Stimulated activated effector memory CD8-positive, alpha-beta T cell treated with anti-CD3 and anti-CD28 coated beads, Interleukin-12 subunit alpha, Interleukin-12 subunit beta, amount 100 ng/mL, for 72 hours (primary cell): Measurements from ENCODE around the gene KCNA1.
A peak's percentile ranks its signal among the peaks of the same experiment; 100 is the strongest.
"Not testable (repeated sequence)": the region's sequence is repeated elsewhere in the genome, so short reads cannot be mapped to it uniquely, and the experiment has no call there.

Experiments used
- ATAC-seq: fragments of 150-1000 bp; cut with Tn5 transposase; 2 replicates; pipeline ENCODE4 v1.10.0; 2021
- DNase-seq, 2 donors: peaks; one replicate each; pipeline ENCODE4 v3.0.0; 2021 to 2022; ENCODE audit warnings: low spot score in 2 of 2
- H3K27ac Mint-ChIP-seq: one replicate; pipeline ENCODE4 v1.8.0; 2022; ENCODE audit warnings: mild to moderate bottlenecking, mixed read lengths
- H3K36me3 Mint-ChIP-seq: one replicate; pipeline ENCODE4 v1.8.0; 2022; ENCODE audit warnings: mild to moderate bottlenecking, mixed read lengths
- H3K4me1 Mint-ChIP-seq: one replicate; pipeline ENCODE4 v1.8.0; 2022; ENCODE audit warnings: mixed read lengths
- H3K4me3 Mint-ChIP-seq: one replicate; pipeline ENCODE4 v1.8.0; 2022; ENCODE audit warnings: mild to moderate bottlenecking, mixed read lengths
- H3K9me3 Mint-ChIP-seq: one replicate; pipeline ENCODE4 v1.8.0; 2022; ENCODE audit warnings: mixed read lengths

Gene KCNA1

GRCh38 chr12:4909734-4910501, at the start of gene KCNA1:
TSS of gene KCNA1 (plus strand) at chr12:4909905. CDS start at chr12:4911379, 1,474 bp downstream.
- Mint-ChIP-seq H3K4me3 (peak within 1 kb of the TSS; percentile 61), H3K9me3 (no peaks in the 10 kb centered on the region), H3K27ac (no peak within 1 kb of the TSS), H3K4me1 (peaks cover 14% of the 10 kb centered on the region), H3K36me3 (no peaks in the 10 kb centered on the region)
- peak; percentile 24 for ATAC-seq
- no peak for DNase-seq

GRCh38 chr12:4860741-4861140, 49.0 kb upstream of the KCNA1 start:
- Mint-ChIP-seq H3K9me3 (no peaks in the 10 kb centered on the region), H3K27ac (no peak overlapping the region), H3K4me1 (peaks cover 17% of the 10 kb centered on the region), H3K36me3 (no peaks in the 10 kb centered on the region), H3K4me3 (no peak overlapping the region)
- ATAC-seq (no peak), DNase-seq (no peak)

GRCh38 chr12:4862809-4863208, 46.9 kb upstream of the KCNA1 start:
- no peak overlapping the region for H3K27ac Mint-ChIP-seq
- no peaks in the 10 kb centered on the region for H3K9me3 Mint-ChIP-seq
- H3K4me3 Mint-ChIP-seq, result no peak overlapping the region
- DNase-seq (peak in 1 of 2 donors; percentile 10), ATAC-seq (no peak)
- H3K4me1 Mint-ChIP-seq, result peaks cover 6% of the 10 kb centered on the region
- H3K36me3 Mint-ChIP-seq, result no peaks in the 10 kb centered on the region

GRCh38 chr12:4864575-4864974, 45.1 kb upstream of the KCNA1 start:
- DNase-seq, result no peak
- H3K4me3 Mint-ChIP-seq, result no peak overlapping the region
- ATAC-seq, result no peak
- no peaks in the 10 kb centered on the region for H3K36me3 Mint-ChIP-seq
- no peaks in the 10 kb centered on the region for H3K4me1 Mint-ChIP-seq
- H3K9me3 Mint-ChIP-seq, result no peaks in the 10 kb centered on the region
- H3K27ac Mint-ChIP-seq, result no peak overlapping the region

GRCh38 chr12:4865246-4865645, 44.5 kb upstream of the KCNA1 start:
- Mint-ChIP-seq H3K36me3 (no peaks in the 10 kb centered on the region), H3K4me3 (no peak overlapping the region), H3K9me3 (no peaks in the 10 kb centered on the region), H3K27ac (no peak overlapping the region), H3K4me1 (no peaks in the 10 kb centered on the region)
- DNase-seq (no peak), ATAC-seq (no peak)

- no peak overlapping the region for H3K4me3 Mint-ChIP-seq
- ATAC-seq (no peak), DNase-seq (peak in 1 of 2 donors; percentile 38)
- H3K4me1 Mint-ChIP-seq, result no peaks in the 10 kb centered on the region
- H3K9me3 Mint-ChIP-seq, result no peaks in the 10 kb centered on the region
- H3K36me3 Mint-ChIP-seq, result no peaks in the 10 kb centered on the region
- H3K27ac Mint-ChIP-seq, result no peak overlapping the region
These were observed 43.4 kb upstream of the KCNA1 start for GRCh38 chr12:4866299-4866698.

- Mint-ChIP-seq H3K27ac (no peak overlapping the region), H3K4me1 (no peaks in the 10 kb centered on the region), H3K4me3 (no peak overlapping the region), H3K9me3 (no peaks in the 10 kb centered on the region), H3K36me3 (no peaks in the 10 kb centered on the region)
- DNase-seq (peak in 1 of 2 donors; percentile 6), ATAC-seq (no peak)
These were observed 42.3 kb upstream of the KCNA1 start for GRCh38 chr12:4867384-4867783.

GRCh38 chr12:4870423-4870822, 39.3 kb upstream of the KCNA1 start:
- no peak overlapping the region for H3K27ac Mint-ChIP-seq
- ATAC-seq (no peak), DNase-seq (peak in 1 of 2 donors; percentile 20)
- no peaks in the 10 kb centered on the region for H3K36me3 Mint-ChIP-seq
- no peaks in the 10 kb centered on the region for H3K4me1 Mint-ChIP-seq
- H3K4me3 Mint-ChIP-seq, result no peak overlapping the region
- no peaks in the 10 kb centered on the region for H3K9me3 Mint-ChIP-seq

GRCh38 chr12:4871514-4871913, 38.2 kb upstream of the KCNA1 start:
- H3K4me1 Mint-ChIP-seq, result no peaks in the 10 kb centered on the region
- DNase-seq, result peak in 1 of 2 donors; percentile 10
- no peaks in the 10 kb centered on the region for H3K9me3 Mint-ChIP-seq
- H3K4me3 Mint-ChIP-seq, result no peak overlapping the region
- no peak overlapping the region for H3K27ac Mint-ChIP-seq
- ATAC-seq, result no peak
- no peaks in the 10 kb centered on the region for H3K36me3 Mint-ChIP-seq

- DNase-seq, result no peak
- Mint-ChIP-seq H3K9me3 (no peaks in the 10 kb centered on the region), H3K36me3 (no peaks in the 10 kb centered on the region), H3K4me3 (no peak overlapping the region), H3K27ac (no peak overlapping the region), H3K4me1 (no peaks in the 10 kb centered on the region)
- ATAC-seq, result no peak
These were observed 35.8 kb upstream of the KCNA1 start for GRCh38 chr12:4873947-4874346.

- no peaks in the 10 kb centered on the region for H3K9me3 Mint-ChIP-seq
- H3K4me1 Mint-ChIP-seq, result no peaks in the 10 kb centered on the region
- no peaks in the 10 kb centered on the region for H3K36me3 Mint-ChIP-seq
- H3K4me3 Mint-ChIP-seq, result no peak overlapping the region
- DNase-seq, result peak in 1 of 2 donors; percentile 28
- no peak for ATAC-seq
- no peak overlapping the region for H3K27ac Mint-ChIP-seq
These were observed 35.0 kb upstream of the KCNA1 start for GRCh38 chr12:4874671-4875070.

- DNase-seq, H3K9me3 Mint-ChIP-seq, H3K4me3 Mint-ChIP-seq, H3K27ac Mint-ChIP-seq, H3K36me3 Mint-ChIP-seq, H3K4me1 Mint-ChIP-seq, ATAC-seq: not testable (repeated sequence)
These were observed 30.2 kb upstream of the KCNA1 start for GRCh38 chr12:4879481-4879880.

- no peak overlapping the region for H3K4me3 Mint-ChIP-seq
- H3K9me3 Mint-ChIP-seq, result peaks cover 4% of the 10 kb centered on the region
- H3K27ac Mint-ChIP-seq, result no peak overlapping the region
- H3K4me1 Mint-ChIP-seq, result no peaks in the 10 kb centered on the region
- H3K36me3 Mint-ChIP-seq, result no peaks in the 10 kb centered on the region
- ATAC-seq (no peak), DNase-seq (no peak)
These were observed 28.2 kb upstream of the KCNA1 start for GRCh38 chr12:4881266-4882064.

- Mint-ChIP-seq H3K4me3 (no peak overlapping the region), H3K9me3 (no peaks in the 10 kb centered on the region), H3K4me1 (no peaks in the 10 kb centered on the region), H3K36me3 (no peaks in the 10 kb centered on the region), H3K27ac (no peak overlapping the region)
- ATAC-seq, result no peak
- DNase-seq, result no peak
These were observed 17.8 kb upstream of the KCNA1 start for GRCh38 chr12:4891866-4892265.

- no peak overlapping the region for H3K4me3 Mint-ChIP-seq
- ATAC-seq, result no peak
- H3K9me3 Mint-ChIP-seq, result no peaks in the 10 kb centered on the region
- no peak for DNase-seq
- H3K36me3 Mint-ChIP-seq, result no peaks in the 10 kb centered on the region
- no peaks in the 10 kb centered on the region for H3K4me1 Mint-ChIP-seq
- no peak overlapping the region for H3K27ac Mint-ChIP-seq
These were observed 17.3 kb upstream of the KCNA1 start for GRCh38 chr12:4892418-4892817.

- no peak overlapping the region for H3K27ac Mint-ChIP-seq
- H3K36me3 Mint-ChIP-seq, result no peaks in the 10 kb centered on the region
- H3K4me3 Mint-ChIP-seq, result no peak overlapping the region
- no peak for DNase-seq
- no peaks in the 10 kb centered on the region for H3K4me1 Mint-ChIP-seq
- no peaks in the 10 kb centered on the region for H3K9me3 Mint-ChIP-seq
- ATAC-seq, result no peak
These were observed 15.7 kb upstream of the KCNA1 start for GRCh38 chr12:4894019-4894418.
